Stimulated activated CD4-positive, alpha-beta T cell treated with anti-CD3 and anti-CD28 coated beads, Interleukin-12 subunit alpha, Interleukin-12 subunit beta, amount 100 ng/mL, for 48 hours (primary cell): Measurements from ENCODE around the gene HRH3.

Source experiments
- DNase-seq, 3 donors: peaks; one replicate each; pipeline ENCODE4 v3.0.0-alpha.2; 2020; ENCODE audit warnings: low read depth in 2 of 3, low spot score in 1 of 3

HRH3 gene

DNA sequence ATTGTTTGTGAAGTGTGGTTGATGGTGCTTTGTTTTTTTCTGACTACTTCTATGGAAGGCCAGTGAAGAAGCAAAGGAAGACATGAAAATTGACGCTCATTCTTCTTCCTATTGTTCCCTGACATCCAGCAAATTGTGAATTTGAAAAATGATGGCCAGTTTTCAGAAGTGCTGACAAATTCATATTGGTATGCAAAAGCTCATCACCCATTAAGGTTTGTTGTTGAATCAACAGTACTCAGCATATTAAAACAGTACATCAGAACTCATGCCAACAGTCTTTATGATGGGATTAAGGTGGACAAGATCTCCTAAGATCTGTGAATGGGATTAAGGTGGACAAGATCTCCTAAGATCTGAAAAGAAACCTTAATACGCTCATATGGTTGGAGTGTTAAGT is 38.3 kb downstream of the HRH3 start:
- no peak for DNase-seq

DNA sequence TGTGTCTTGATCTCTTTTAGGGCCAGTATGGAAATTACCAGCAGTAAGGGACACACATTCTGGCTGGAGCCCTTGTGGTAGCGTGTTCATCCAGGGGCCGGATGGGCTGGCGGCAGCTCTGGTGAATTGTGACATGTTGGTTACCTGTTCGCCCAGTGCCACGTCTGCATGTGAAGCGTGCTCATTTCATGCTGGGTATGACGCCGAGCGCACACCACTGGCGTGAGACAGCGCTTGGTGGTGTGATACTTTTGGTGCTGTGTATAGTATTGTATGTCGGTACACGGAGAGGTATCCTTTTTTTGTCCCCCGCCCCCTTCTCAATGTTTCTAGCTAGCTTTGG is 40.9 kb downstream of the HRH3 start:
- DNase-seq, result no peak

DNA sequence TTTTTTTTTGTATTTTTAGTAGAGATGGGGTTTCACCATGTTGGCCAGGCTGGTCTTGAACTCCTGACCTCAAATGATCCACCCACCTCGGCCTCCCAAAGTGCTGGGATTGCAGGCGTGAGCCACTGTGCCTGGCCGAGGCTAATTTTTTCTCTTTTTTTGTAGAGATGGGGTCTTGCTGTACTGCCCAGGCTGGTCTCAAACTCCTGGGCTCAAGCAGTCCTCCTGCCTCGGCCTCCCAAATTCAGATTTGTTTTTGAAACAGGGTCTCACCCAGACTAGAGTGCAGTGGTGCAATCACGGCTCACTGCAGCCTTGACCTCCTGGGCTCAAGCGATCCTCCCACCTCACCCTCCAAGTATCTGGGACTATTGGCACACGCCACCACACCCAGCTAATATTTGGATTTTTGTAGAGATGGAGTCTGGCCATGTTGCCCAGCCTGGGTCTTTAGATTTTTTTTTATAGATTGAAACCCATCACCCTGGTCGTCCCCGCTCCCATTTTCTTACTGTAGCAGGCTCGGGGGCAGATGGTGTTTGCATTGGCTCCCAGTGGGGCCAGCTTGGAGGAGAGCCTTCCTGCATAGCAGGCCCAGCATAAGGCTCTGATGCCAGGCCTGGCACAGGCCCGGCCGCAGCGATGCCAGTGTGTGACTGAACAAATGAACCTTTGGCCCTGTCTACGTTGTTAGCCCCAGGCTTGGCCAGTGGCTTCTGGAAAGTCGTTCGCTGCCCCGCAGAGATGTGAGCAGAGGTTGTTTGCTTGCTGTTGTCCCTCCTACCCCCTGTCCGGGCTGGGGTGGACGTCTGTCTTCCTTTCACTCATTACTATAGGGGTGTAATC is 41.5 kb downstream of the HRH3 start:
- no peak for DNase-seq

DNA sequence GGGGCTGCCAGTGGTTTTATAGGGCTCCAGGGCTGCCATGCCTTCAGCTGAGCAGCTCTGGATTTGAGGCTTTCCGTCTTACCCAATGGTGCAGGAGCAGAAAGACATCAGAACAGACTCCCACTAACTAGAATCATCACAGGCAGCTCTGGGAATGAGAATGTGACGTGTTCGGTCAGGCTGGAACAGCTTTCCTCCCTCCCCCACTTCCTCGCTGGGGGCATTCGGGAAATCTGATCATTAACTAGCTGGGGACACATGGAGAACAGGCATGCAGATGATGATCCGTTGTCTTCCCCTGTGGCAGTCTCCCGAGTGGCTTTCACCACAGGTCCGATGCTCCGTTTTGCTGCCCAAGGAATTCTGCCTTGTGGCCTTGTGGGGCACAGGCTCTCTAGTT is 42.8 kb downstream of the HRH3 start:
- no peak for DNase-seq

DNA sequence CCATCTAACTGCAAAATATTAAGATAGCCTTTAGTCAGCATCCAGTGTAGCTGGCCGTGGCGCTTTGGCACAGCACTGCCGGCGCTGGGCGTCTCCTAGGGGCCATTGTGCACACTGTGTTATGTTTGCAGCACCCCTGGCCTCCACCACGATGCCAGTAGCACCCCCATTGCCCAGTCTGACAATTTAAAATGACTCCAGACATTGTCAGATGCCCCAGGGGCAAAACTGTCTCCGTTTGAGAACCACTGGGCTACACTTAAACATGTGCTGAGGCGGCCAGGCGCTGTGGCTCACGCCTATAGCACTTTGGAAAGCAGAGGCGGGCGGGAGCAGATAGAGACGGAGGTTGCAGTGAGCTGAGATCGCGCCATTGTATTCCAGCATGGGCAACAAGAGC is 43.2 kb downstream of the HRH3 start:
- DNase-seq, result no peak

DNA sequence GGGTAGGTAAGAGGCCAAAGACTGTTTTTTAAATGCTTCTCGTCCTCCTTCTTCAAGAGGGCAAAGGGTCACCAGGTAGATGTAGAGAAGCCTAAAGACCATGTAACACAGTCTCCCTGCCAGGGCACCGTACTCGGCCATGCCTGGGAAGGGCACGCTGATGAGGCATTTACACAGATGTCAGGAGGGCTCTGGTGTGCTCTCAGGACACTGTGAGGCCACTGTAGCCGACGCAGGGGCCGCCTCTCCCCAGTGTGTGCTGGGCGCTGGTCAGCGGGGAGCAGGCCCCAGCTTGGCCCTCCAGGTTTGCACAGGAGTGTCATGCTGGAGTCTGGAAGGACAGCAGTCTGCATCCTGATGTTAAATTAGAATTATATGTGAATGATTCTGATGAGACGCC is 44.4 kb downstream of the HRH3 start:
- no peak for DNase-seq

DNA sequence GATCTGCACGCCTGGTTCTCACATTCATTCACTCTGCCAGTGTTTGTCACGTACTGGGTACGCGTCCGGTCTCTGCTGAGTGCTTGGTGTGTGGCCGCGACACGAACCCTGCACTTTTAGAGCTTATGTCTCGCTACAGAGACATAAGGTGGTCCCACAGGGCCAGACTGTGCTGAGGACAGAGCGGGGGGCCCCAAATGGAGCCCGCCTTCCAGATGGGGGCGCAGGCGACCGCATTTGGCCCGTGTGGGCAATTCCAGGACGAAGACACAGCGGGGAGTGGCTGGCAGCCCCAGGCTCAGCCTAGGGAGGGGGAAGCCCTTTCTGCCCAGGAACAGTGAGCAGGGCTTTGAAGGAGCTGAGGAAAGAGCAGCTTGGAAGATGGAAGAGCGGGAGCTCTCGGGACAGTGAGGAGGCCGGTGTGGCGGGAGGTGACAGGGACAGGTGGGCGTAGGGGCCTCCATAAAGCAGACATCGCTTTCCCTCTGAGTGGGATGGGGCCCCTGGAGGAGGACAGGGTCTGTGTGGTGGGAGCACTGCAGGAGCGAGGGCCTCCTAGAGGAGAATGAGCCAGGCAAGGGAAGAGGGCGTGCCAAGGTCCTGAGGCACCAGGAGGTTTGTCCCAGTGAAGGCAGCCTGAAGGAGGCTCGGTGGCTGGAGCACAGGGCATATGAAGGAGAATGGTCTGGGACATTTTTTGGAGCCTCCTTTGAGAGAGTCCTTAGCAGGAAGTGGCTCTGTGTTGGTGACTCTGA is 45.0 kb downstream of the HRH3 start:
- no peak for DNase-seq

- DNase-seq, result no peak
Measured at GRCh38 chr20:62174021-62174804, 45.9 kb downstream of the HRH3 start.

- DNase-seq, result no peak
Measured at GRCh38 chr20:62172666-62173065, 47.4 kb downstream of the HRH3 start.

DNA sequence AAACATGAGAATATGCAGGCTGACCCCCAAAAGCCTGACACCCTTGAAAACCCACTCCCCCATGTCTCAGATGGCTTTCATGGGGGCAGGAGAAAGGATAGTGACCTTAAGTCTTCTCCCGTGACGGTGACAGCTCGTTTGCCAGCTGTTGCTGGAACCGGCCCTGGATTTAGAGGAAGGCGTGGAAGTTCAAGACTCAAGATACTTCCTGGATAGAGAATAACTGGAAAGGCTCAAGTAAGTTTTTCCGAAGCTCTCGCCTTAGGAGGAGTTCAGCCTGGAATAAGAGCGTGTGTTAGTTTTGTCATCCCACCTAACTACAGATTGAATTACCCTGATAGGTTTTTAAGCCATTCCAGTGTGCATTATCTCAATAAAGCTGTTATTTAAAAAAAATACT is 48.8 kb downstream of the HRH3 start:
- no peak for DNase-seq

DNA sequence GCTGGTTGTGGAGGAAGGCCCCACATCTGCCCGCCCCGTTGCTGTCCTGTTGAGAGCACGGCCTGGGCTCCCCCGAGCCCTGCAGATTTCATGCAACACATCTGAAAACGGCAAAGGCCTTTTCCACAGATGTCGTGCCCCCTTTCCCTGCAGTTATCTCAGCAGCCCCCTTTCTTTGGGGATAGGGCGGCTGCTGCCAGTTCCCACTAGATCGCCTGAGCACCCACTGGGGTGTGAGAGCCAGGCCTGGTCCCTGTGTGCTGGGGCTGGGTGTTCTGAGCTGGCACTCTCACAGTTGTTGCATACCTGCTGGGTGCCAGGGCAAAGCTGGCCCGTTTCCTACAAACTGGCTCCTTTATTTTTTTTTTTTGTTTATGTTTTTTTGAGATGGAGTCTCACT is 49.5 kb downstream of the HRH3 start:
- no peak for DNase-seq

- no peak for DNase-seq
Measured at GRCh38 chr20:62168890-62169435, 51.1 kb downstream of the HRH3 start.

GRCh38 chr20:62168061-62168460 is 52.0 kb downstream of the HRH3 start:
- no peak for DNase-seq

- no peak for DNase-seq
Measured at GRCh38 chr20:62167474-62167873, 52.6 kb downstream of the HRH3 start.

- no peak for DNase-seq
Measured at GRCh38 chr20:62165762-62166399, 54.2 kb downstream of the HRH3 start.
